Right lobe of liver (tissue), 4 donors: ENCODE measurements around the gene AGBL5.

Experiments
- CTCF ChIP-seq, 4 donors: fragments of 200-600 bp in 3 of 4; fragments of 450-650 bp in 1 of 4; IDR thresholded peaks; one replicate each; pipeline versions ENCODE4 v1.5.1 to v1.8.0; 2016 to 2022; ENCODE audit warnings: antibody characterized with exemption in 4 of 4, mild to moderate bottlenecking in 2 of 4
- POLR2A ChIP-seq: fragments of 450-650 bp; IDR thresholded peaks from one replicate; pipeline ENCODE4 v1.6.1; 2017; ENCODE audit warnings: antibody characterized with exemption, mild to moderate bottlenecking
- donor health status: DM: no; HTN: no; CAD: no.
- donor health status: DM: no; HTN: no; CAD: no.
- donor health status: DM: no; HTN: yes; CAD: no.

GRCh38 chr2:27042985-27043634 is 8.4 kb upstream of the AGBL5 start:
- TF ChIP-seq CTCF (IDR thresholded peaks at IDR 0.05) (no peak), POLR2A (no peak)
